ENCODE data around the gene FOXN3.
"Not testable (repeated sequence)": the region's sequence is repeated elsewhere in the genome, so short reads cannot be mapped to it uniquely, and the experiment has no call there.

FOXN3 gene

GRCh38 chr14:89228921-89229639 is 188.0 kb downstream of the FOXN3 start:
- no peak for DNase-seq (ENCODE audit: low read depth)

DNA sequence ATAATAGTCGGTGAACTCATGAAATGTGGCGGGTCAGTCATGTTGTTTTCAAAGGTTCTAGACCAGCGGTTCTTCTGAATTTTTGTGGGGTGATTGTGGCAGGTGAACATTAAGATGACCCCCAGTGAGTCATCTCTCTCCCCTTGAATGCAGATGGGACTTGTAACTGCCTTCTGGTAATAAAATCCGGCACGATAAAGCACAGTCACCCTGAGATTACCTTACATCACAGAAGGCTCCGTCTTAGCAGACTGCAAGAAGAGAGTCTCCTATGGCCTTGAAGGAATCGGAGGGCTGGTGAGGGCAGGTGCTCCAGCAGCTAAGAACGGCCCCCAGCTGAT is 189.6 kb downstream of the FOXN3 start:
- DNase-seq (ENCODE audit: low read depth): no peak

- no peak for DNase-seq (ENCODE audit: low read depth)
These were observed 190.1 kb downstream of the FOXN3 start for GRCh38 chr14:89226801-89227495.

- DNase-seq (ENCODE audit: low read depth): no peak
These were observed 191.4 kb downstream of the FOXN3 start for GRCh38 chr14:89225607-89226006.

DNA sequence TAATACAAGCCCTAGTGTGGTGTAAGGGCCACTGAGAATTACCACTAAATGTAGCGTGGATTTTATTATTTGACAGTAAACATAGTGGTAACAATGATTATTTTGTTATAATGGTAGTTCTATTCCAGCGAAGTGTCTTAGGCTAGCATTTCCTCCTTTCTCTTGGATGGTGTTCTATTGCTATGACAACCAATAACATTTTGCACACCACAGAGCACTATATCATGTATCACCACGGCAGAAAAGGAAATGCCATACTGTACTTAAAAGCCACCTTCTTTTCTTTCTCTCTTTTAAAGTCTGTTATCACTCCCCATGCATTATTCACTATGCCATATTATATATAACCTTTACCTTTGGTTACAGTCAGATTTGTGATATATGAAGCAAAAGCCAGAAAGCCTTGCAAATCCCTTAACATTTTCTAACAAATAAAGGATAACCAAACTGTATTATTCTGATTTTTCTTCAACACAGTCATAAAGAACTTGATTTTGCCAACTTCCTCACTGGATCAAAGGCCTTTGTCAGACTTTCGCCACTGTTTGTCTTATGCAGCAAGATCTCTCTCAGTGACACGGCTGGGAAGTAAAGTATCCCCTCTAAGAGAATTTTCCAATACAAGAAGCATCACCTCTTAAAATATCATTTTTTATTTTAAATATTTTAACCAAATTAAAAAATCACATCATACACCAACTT is 195.8 kb downstream of the FOXN3 start:
- DNase-seq (ENCODE audit: low read depth): no peak

DNA sequence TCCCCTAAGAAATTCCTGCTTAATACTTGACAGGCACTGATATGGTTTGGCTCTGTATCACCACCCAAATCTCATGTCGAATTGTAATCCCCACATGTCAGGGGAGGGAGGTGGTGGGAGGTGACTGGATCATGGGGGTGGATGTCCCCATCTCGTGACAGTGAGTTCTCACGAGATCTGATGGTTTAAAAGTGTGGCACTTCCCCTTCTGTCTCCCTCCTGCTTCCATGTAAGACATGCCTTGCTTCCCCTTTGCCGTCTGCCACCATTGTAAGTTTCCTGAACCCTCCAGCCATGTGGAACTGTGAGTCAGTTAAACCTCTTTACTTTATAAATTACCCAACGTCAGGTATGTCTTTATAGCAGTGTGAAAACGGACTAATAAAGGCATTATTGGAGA is 198.0 kb downstream of the FOXN3 start:
- DNase-seq (ENCODE audit: low read depth): no peak

- DNase-seq (ENCODE audit: low read depth): no peak
These were observed 199.1 kb downstream of the FOXN3 start for GRCh38 chr14:89217891-89218290.

DNA sequence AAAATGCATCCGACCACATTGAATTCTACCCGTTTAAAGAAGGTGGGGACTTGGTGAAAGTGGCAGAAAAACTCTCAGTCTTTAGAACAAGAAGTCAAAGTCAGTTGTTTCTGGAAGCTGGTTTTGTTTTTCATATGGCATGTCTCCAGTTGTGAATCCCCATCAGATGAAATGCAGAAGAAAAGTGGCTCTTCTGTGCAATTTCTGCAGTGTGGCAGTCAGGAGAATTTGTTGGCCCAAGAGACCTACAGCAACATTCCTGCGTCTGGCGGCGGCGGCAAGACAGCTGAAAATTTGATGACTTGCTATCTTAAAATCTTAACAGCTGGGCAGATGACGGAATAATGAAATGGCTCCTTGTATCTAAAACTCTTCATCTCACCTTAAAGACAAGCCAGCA is 201.5 kb downstream of the FOXN3 start:
- DNase-seq (ENCODE audit: low read depth): no peak

- DNase-seq (ENCODE audit: low read depth): no peak
These were observed 201.9 kb downstream of the FOXN3 start for GRCh38 chr14:89215114-89215513.

GRCh38 chr14:89214221-89214965 is 202.6 kb downstream of the FOXN3 start:
- DNase-seq (ENCODE audit: low read depth): no peak

DNA sequence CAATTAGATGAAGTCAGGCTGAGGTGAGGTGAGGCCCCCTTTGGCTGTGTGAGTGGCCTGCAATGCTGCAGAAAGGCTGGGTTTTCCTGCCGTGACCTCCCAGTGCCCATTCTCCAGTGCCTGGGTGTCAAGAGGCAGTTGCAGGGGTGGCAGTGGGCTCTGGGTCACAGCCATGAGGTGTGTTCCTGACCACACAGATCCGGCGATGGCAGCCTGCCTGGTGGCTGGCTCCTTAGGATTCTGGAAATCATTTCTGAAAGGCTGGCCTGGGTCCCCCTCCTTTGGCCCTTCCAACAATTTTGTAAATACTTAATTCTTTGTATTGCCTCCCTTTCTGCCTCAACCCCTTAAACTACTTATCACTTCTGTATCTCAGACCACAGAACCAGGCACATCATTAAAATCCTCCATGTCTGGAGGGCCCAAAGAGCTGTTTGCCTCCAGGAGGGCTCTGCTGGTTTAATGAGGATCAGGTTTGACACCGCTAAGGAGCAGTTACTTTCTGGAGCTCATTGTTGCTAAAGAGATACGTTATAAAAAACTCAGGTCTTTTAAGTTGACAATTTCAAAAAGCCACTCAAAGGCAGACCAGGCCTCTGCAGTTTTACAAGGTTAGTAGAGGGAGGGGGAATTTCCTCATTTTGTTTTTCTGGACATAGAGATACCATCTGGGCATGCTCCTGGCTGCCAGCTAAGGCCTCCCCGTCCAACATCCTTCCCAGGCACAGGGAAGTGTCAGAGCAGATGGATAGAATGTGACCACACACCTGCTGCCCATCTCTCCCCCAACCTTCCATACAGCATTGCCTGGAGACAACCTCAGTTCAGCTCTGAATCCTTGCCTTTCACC is 204.4 kb downstream of the FOXN3 start:
- no peak for DNase-seq (ENCODE audit: low read depth)

DNA sequence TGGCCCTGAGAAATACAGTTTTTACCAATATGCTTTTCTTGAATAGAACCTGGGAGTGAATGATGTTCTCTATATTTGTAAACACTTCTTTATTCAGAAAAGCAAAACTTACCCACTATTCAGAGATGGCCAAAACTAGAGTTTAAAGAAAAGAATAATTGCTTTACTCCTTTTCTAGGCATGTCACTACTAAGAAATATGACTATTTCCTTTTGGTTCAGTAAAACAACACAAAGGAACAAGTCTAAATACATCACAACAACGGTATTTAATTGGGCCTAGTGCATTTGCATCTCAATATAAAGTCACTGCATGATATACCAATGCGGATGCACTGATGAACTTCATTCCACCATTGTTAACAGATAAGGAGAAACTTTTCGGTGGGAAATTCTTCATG is 207.5 kb downstream of the FOXN3 start:
- no peak for DNase-seq (ENCODE audit: low read depth)

DNA sequence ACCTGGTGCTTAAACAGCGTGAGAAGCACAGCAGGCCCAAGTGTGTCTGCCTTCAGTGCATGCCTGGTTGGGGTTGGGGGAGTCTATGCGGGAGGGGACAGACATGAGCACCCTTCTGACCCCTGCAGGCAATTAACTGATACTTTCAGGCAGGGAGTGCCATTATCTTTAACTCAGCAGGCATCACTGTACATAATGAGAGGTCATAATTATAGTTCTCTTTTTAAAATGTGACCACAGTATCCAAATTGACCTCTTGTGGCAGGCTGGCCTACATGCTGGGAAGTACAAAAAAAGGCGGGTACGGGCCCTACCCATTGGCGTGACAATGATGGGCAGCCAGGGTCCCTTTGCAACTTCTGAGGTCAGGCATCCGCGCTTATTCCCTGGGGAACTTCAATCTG is 209.1 kb downstream of the FOXN3 start:
- DNase-seq (ENCODE audit: low read depth): no peak

GRCh38 chr14:89206389-89207031 is 210.5 kb downstream of the FOXN3 start:
- no peak for DNase-seq (ENCODE audit: low read depth)

DNA sequence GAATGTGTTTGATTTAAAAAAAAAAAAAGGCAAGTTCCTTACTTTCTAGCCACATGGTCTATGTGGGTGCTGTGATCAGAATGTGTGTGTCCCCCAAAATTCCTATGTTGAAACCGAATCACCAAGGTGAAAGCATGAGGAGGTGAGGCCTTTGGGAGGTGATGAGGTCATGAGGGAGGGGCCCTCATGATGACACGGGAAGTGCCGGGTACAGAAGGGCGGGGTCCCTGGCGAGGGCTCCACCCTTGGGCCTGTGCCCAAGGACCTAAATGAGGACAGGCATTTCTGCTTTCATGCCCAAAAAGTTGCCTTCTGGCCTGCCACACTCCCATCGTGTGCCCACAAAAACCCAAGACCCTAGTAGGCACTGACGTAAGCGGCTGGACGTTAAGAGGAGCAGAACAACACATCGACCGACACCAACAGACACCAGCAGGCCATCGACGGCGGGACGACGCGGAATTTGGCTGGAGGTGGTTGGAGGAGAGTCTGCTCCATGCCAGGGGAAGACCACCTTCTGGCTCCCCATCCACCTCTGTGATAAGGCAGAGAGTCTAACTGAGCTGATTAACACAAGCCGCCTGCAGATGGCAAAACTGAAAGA is 211.8 kb downstream of the FOXN3 start:
- DNase-seq (ENCODE audit: low read depth): no peak

DNA sequence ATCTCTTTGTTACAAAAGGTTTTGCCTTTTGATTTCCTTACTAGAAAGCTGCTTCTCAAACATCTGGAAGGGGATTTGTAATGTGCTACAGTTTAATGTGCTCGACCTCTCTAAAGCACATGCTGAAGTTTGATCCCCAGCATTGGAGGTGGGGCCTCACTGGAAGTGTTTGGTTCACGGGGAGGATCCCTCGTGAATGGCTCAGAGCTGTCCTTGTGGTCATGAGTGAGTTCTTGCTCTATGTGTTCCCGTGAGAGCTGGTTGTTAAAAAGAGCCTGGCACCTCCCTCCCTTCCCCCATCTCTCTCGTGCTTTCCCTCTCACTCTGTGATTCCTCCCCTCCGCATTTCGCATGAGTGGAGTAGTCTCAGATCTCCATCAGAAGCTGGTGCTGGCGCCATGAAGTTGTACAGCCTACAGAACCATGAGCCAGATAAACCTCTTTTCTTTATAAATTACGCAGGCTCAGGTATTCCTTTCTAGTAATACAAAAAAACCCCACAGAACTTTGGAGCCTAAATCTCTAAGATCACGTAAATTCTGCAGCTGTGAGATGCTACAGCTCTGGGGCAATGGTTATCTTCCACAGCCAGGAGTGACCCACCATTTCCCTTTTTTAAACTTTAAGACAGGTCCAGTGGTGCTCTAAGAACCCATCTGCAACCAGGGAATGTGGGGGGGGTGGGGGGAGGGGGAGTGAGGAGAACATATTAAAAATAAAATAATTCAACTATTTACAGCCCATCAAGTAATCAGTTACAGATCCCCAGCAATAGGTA is 214.4 kb downstream of the FOXN3 start:
- no peak for DNase-seq (ENCODE audit: low read depth)

DNA sequence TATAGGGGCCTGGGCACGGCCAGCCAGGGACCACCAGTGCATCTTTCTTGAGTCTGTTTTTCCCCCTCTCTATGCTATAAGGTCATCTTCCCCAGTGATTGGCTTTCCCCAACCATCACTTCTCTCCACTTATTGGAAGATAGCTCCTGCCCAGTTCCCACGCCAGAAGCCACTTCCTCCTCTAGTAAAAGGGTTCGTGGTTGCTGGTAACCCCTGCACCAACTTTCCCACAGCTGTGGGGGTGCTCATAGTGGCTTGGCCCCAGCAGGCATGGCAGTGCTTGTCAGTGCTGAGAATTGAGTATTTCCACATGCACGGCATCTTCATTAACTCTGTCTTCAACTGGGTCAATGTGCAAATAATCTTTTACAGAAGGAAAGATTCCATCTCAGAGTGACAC is 215.4 kb downstream of the FOXN3 start:
- DNase-seq (ENCODE audit: low read depth): no peak

GRCh38 chr14:89199357-89199756 is 217.7 kb downstream of the FOXN3 start:
- DNase-seq (ENCODE audit: low read depth): not testable (repeated sequence)

GRCh38 chr14:89198544-89199329 is 218.3 kb downstream of the FOXN3 start:
- no peak for DNase-seq (ENCODE audit: low read depth)
